GM18499 (cell line): ENCODE results near the gene C3orf38.
"Not testable (repeated sequence)": the region's sequence is repeated elsewhere in the genome, so short reads cannot be mapped to it uniquely, and the experiment has no call there.

Experiments
- ATAC-seq: cut with Tn5 transposase; IDR thresholded peaks from one replicate; pipeline ENCODE4 v1.9.1; 2021; ENCODE audit warnings: moderate number of reproducible peaks; ENCODE audit not compliant: insufficient read depth, unreplicated experiment

Gene C3orf38

GRCh38 chr3:88149509-88150362 is at the start of gene C3orf38:
Gene C3orf38 (plus strand): TSS chr3:88149959. CDS start chr3:88150053, 94 bp downstream.
- peak; percentile 42 for ATAC-seq

- peak; percentile 72 for ATAC-seq
Observed at GRCh38 chr3:88101142-88101541, 48.6 kb upstream of the C3orf38 start.

GRCh38 chr3:88105325-88105724 is 44.4 kb upstream of the C3orf38 start:
- ATAC-seq: no peak

GRCh38 chr3:88112289-88112688 is 37.5 kb upstream of the C3orf38 start:
- ATAC-seq: no peak

- peak; percentile 92 for ATAC-seq
Observed at GRCh38 chr3:88113311-88114162, 36.2 kb upstream of the C3orf38 start.

GRCh38 chr3:88114878-88115549 is 34.7 kb upstream of the C3orf38 start:
- no peak for ATAC-seq

GRCh38 chr3:88117683-88118082 is 32.1 kb upstream of the C3orf38 start:
- no peak for ATAC-seq

- not testable (repeated sequence) for ATAC-seq
Observed at GRCh38 chr3:88118603-88119002, 31.2 kb upstream of the C3orf38 start.

GRCh38 chr3:88123526-88123925 is 26.2 kb upstream of the C3orf38 start:
- ATAC-seq: no peak

GRCh38 chr3:88131695-88132094 is 18.1 kb upstream of the C3orf38 start:
- no peak for ATAC-seq

GRCh38 chr3:88132894-88133293 is 16.9 kb upstream of the C3orf38 start:
- no peak for ATAC-seq

- no peak for ATAC-seq
Observed at GRCh38 chr3:88133711-88134263, 16.0 kb upstream of the C3orf38 start.

GRCh38 chr3:88137836-88138235 is 11.9 kb upstream of the C3orf38 start:
- ATAC-seq: no peak

- no peak for ATAC-seq
Observed at GRCh38 chr3:88141458-88142083, 8.2 kb upstream of the C3orf38 start.

- ATAC-seq: no peak
Observed at GRCh38 chr3:88142094-88142624, 7.6 kb upstream of the C3orf38 start.

- ATAC-seq: no peak
Observed at GRCh38 chr3:88147261-88147660, 2.5 kb upstream of the C3orf38 start.

- ATAC-seq: no peak
Observed at GRCh38 chr3:88148651-88149050, 1.1 kb upstream of the C3orf38 start.

- peak; percentile 2 for ATAC-seq
Observed at GRCh38 chr3:88149101-88149508, 654 bp upstream of the C3orf38 start.

- ATAC-seq: no peak
Observed at GRCh38 chr3:88150371-88150770, 612 bp downstream of the C3orf38 start.

GRCh38 chr3:88150806-88151205 is 1.0 kb downstream of the C3orf38 start:
- no peak for ATAC-seq
